ENCODE results near the gene PDE2A.

- no peak for TF ChIP-seq POLR2AphosphoS5 (IDR thresholded peaks at IDR 0.05)
- TF ChIP-seq POLR2A (IDR thresholded peaks at IDR 0.05) = no peak
- TF ChIP-seq CTCF (IDR thresholded peaks at IDR 0.05) = no peak
Measured at GRCh38 chr11:72670041-72670440, 4.2 kb downstream of the PDE2A start.

All from breast epithelium (tissue), 3 donors.